Endodermal cell (in vitro differentiated cells): Measurements from ENCODE around the gene PPAT. TPM values are rescaled to one million over a fixed set of nuclear protein-coding genes. Genes with fewer than 3 reads are reported as not detected.

Experiments used
- DNase-seq: peaks from one replicate; pipeline ENCODE4 v3.0.0-alpha.2; 2017
- H3K27ac ChIP-seq: 2 replicates; pipeline ENCODE4 v1.5.1; 2013; ENCODE audit warnings: mild to moderate bottlenecking, low read depth, low read length, moderate library complexity
- H3K27me3 ChIP-seq: 2 replicates; pipeline ENCODE4 v1.6.1; 2013; ENCODE audit warnings: mild to moderate bottlenecking, low read length, moderate library complexity; ENCODE audit not compliant: insufficient read depth, control insufficient read depth, poor library complexity, severe bottlenecking
- H3K36me3 ChIP-seq: 2 replicates; pipeline ENCODE4 v1.7.0; 2013; ENCODE audit warnings: mild to moderate bottlenecking, low read length, moderate library complexity; ENCODE audit not compliant: control insufficient read depth, insufficient read depth
- H3K4me1 ChIP-seq: one replicate; pipeline ENCODE4 v1.7.0; 2013; ENCODE audit warnings: low read length; ENCODE audit not compliant: control insufficient read depth, insufficient read depth
- H3K4me3 ChIP-seq: 2 replicates; pipeline ENCODE4 v1.5.1; 2013; ENCODE audit warnings: mild to moderate bottlenecking, low read length, moderate library complexity
- H3K9ac ChIP-seq: 2 replicates; pipeline ENCODE4 v1.6.1; 2013; ENCODE audit warnings: mild to moderate bottlenecking, low read length, moderate library complexity; ENCODE audit not compliant: poor library complexity, severe bottlenecking; ENCODE audit errors: extremely low read depth
- H3K9me3 ChIP-seq: 2 replicates; pipeline ENCODE4 v1.6.1; 2013; ENCODE audit warnings: mild to moderate bottlenecking, low read length, moderate library complexity; ENCODE audit not compliant: control insufficient read depth
- H3K27ac Mint-ChIP-seq: 2 replicates; pipeline ENCODE4 v1.8.0; 2020; ENCODE audit warnings: mixed read lengths
- H3K27me3 Mint-ChIP-seq: 2 replicates; pipeline ENCODE4 v1.8.0; 2021; ENCODE audit warnings: mild to moderate bottlenecking, mixed read lengths; ENCODE audit not compliant: insufficient read depth
- H3K36me3 Mint-ChIP-seq: 2 replicates; pipeline ENCODE4 v1.8.0; 2020; ENCODE audit warnings: low read depth, mixed read lengths
- H3K4me1 Mint-ChIP-seq: 2 replicates; pipeline ENCODE4 v1.8.0; 2020; ENCODE audit warnings: mixed read lengths
- H3K4me3 Mint-ChIP-seq: 2 replicates; pipeline ENCODE4 v1.8.0; 2020; ENCODE audit warnings: mild to moderate bottlenecking, moderate library complexity, mixed read lengths
- H3K9me3 Mint-ChIP-seq: 2 replicates; pipeline ENCODE4 v1.8.0; 2020; ENCODE audit warnings: mild to moderate bottlenecking, mixed read lengths
- WGBS, 2 experiments: methylation state at CpG; one replicate each; pipeline versions ENCODE4 v1.1.5 to v1.1.7; 2013; ENCODE audit warnings: missing lambda C conversion rate in 2 of 2, mixed read lengths in 1 of 2; ENCODE audit not compliant: insufficient coverage in 1 of 2, insufficient read length in 1 of 2; 5-methylcytosine and 5-hydroxymethylcytosine counted together
- total RNA-seq, 2 donors: library from RNA; stranded (reverse); fragmentation: NEBNext Ultra II Directional in 1 of 2; extraction: Animal tissue kit (Norgen Biotek cat#: 25700) in 1 of 2; gene quantifications; 2 replicates in 1 of 2; 3 replicates in 1 of 2; pipeline ENCODE4 v1.2.1, GENCODE V29; 2021
- TF ChIP-seq, protein P1 (sequence below): fragments of 200-600 bp; sonication (generic); conservative IDR thresholded peaks from 2 replicates; pipeline ENCODE4 v1.5.0; 2021; ENCODE audit warnings: antibody characterized with exemption, mild to moderate bottlenecking

PPAT gene
- total RNA-seq, 2 donors from 2014 or later: 51.3 to 63.0 TPM

DNA sequence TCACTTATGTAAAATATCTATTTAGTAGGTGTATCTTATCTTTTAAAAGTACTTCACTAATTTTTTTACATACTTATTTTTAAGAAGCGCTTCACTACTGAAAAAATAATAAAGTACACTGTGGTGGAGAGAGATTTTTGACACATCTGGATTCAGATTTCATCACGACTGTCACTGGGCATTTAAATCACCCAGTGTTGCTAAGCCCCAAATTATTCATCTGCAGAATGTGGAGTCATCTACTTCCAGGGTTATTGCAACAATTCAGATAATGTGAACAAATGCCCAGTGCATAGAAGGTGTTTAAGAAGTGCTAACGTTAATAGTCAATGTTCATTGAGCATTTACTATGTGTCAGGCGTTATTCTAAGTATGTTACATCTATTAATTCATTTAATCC is 90.0 kb downstream of the PPAT start:
- 93 to 100% methylated on average over 1 to 4 of the region's 4 CpGs for WGBS, 2 experiments
- DNase-seq: no peak
- H3K27me3 Mint-ChIP-seq: no peaks in the 10 kb centered on the region
- no peak overlapping the region for H3K27ac Mint-ChIP-seq
- no peak overlapping the region for H3K9ac ChIP-seq
- H3K27ac ChIP-seq: no peak overlapping the region
- no peaks in the 10 kb centered on the region for H3K4me1 ChIP-seq
- peaks cover 28% of the 10 kb centered on the region for H3K36me3 Mint-ChIP-seq
- H3K27me3 ChIP-seq: no peaks in the 10 kb centered on the region
- H3K4me3 Mint-ChIP-seq: no peak overlapping the region
- H3K36me3 ChIP-seq: peaks cover 14% of the 10 kb centered on the region
- no peaks in the 10 kb centered on the region for H3K9me3 ChIP-seq
- H3K4me3 ChIP-seq: no peak overlapping the region
- TF ChIP-seq, protein P1, sequence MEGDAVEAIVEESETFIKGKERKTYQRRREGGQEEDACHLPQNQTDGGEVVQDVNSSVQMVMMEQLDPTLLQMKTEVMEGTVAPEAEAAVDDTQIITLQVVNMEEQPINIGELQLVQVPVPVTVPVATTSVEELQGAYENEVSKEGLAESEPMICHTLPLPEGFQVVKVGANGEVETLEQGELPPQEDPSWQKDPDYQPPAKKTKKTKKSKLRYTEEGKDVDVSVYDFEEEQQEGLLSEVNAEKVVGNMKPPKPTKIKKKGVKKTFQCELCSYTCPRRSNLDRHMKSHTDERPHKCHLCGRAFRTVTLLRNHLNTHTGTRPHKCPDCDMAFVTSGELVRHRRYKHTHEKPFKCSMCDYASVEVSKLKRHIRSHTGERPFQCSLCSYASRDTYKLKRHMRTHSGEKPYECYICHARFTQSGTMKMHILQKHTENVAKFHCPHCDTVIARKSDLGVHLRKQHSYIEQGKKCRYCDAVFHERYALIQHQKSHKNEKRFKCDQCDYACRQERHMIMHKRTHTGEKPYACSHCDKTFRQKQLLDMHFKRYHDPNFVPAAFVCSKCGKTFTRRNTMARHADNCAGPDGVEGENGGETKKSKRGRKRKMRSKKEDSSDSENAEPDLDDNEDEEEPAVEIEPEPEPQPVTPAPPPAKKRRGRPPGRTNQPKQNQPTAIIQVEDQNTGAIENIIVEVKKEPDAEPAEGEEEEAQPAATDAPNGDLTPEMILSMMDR: no peak
- H3K4me1 Mint-ChIP-seq: no peaks in the 10 kb centered on the region
- no peaks in the 10 kb centered on the region for H3K9me3 Mint-ChIP-seq

Other genes starting within 250 kb of the PPAT start
- 10 to 100 TPM; 16.2 to 24.0 TPM for gene AASDH, start 48.1 kb downstream of the PPAT start, total RNA-seq
- 100 to 1,000 TPM; 246 to 248 TPM for gene PAICS, start 645 bp upstream of the PPAT start, total RNA-seq
- 100 to 1,000 TPM; 123 to 134 TPM for gene SRP72, start 32.0 kb upstream of the PPAT start, total RNA-seq
- under 1 TPM in 1 of 2 donors, not detected in 1; 0.20 TPM for gene ARL9, start 70.2 kb upstream of the PPAT start, total RNA-seq
- not detected for gene HOPX, start 245.7 kb upstream of the PPAT start, total RNA-seq